SK-N-SH treated with all-trans-retinoic acid at 6 μM for 48 hours (cell line): ENCODE results near the gene EPHB3.

Experiments used
- GLIS3 ChIP-seq: fragments of 250-450 bp; sonication (Bioruptor Pico); IDR thresholded peaks from 2 replicates; pipeline ENCODE4 v1.5.0; 2020; ENCODE audit warnings: mild to moderate bottlenecking, moderate library complexity
- ISL1 ChIP-seq: fragments of 250-450 bp; sonication (Bioruptor Pico); IDR thresholded peaks from 2 replicates; pipeline ENCODE4 v2.1.2; 2022; ENCODE audit warnings: mild to moderate bottlenecking, moderate library complexity
- PPARA ChIP-seq: fragments of 250-450 bp; sonication (Bioruptor Pico); IDR thresholded peaks from 2 replicates; pipeline ENCODE4 v1.5.0; 2020; ENCODE audit warnings: mild to moderate bottlenecking, borderline replicate concordance
- RARB ChIP-seq: fragments of 250-450 bp; sonication (Bioruptor Pico); IDR thresholded peaks from 2 replicates; pipeline ENCODE4 v1.8.0; 2021; ENCODE audit warnings: mild to moderate bottlenecking, moderate library complexity
- ZC3H10 ChIP-seq: fragments of 250-450 bp; sonication (Bioruptor Pico); IDR thresholded peaks from 2 replicates; pipeline ENCODE4 v1.5.1; 2021; ENCODE audit warnings: mild to moderate bottlenecking, moderate library complexity
- ZFP3 ChIP-seq: fragments of 250-450 bp; sonication (Bioruptor Pico); IDR thresholded peaks from 2 replicates; pipeline ENCODE4 v1.5.0; 2020; ENCODE audit warnings: mild to moderate bottlenecking, moderate library complexity
- TF ChIP-seq, protein P1 (sequence below): fragments of 250-450 bp; sonication (Bioruptor Pico); IDR thresholded peaks from 2 replicates; pipeline ENCODE4 v1.8.0; 2020; ENCODE audit warnings: mild to moderate bottlenecking, moderate library complexity, borderline replicate concordance

DNA sequence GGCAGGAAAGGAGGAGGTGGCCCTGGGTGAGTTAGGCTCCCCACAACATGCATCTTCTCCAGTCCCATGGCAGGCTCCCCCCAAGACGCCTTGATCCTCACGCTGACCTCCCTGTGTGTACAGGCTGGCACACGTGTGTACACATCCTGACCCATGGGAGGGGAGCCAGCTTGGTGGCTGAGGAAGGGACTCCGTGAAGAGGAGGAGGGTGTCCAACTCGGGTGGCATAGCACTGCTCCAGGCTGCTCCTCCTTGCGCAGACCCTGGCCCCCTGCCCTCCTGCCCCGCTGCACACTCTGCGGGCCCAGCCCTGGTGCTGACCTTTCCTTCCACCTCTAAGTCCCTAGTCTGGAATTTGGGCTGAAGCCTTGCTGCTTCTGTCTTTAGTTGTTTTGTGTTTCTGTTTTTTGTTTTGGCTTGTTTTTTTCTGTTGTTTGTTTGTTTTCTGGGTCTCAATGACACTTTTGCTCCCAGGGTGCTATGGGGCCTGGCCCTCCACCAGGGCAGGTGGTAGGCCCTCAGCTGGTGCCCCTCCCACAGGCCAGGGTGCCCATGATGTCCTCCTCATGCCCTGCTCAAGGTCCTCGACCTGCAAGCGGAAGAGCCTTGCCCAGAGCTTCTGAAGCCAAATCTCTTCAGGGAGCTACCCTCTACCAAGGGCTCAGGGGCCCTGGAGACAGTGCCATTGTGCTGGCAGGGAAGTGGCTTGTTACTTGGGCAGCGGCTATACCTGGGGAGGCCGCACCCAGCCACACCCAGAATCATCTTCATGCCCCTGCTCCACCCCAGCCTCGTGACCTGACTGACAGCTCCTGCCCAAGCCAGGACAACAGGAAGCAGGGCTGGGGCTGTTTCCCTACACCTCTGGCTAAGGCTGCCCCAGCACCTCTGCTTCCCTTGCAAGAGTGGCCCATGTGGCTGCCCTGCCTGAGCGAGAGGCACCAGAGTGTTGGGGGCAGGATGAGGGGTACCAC is 5.1 kb downstream of the EPHB3 start:
- TF ChIP-seq, protein P1, sequence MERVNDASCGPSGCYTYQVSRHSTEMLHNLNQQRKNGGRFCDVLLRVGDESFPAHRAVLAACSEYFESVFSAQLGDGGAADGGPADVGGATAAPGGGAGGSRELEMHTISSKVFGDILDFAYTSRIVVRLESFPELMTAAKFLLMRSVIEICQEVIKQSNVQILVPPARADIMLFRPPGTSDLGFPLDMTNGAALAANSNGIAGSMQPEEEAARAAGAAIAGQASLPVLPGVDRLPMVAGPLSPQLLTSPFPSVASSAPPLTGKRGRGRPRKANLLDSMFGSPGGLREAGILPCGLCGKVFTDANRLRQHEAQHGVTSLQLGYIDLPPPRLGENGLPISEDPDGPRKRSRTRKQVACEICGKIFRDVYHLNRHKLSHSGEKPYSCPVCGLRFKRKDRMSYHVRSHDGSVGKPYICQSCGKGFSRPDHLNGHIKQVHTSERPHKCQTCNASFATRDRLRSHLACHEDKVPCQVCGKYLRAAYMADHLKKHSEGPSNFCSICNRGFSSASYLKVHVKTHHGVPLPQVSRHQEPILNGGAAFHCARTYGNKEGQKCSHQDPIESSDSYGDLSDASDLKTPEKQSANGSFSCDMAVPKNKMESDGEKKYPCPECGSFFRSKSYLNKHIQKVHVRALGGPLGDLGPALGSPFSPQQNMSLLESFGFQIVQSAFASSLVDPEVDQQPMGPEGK (CRISPR knock-in tag) = no peak
- TF ChIP-seq PPARA (CRISPR knock-in tag) (no peak), ISL1 (CRISPR knock-in tag) (no peak), RARB (CRISPR knock-in tag) (no peak), ZC3H10 (CRISPR knock-in tag) (no peak), ZFP3 (CRISPR knock-in tag) (no peak), GLIS3 (CRISPR knock-in tag) (no peak)
